Choroid plexus epithelial cell (primary cell): ENCODE measurements around the gene YIPF6.
"Not testable (repeated sequence)": the region's sequence is repeated elsewhere in the genome, so short reads cannot be mapped to it uniquely, and the experiment has no call there.

ENCODE experiments used
- DNase-seq: peaks from one replicate; pipeline ENCODE4 v3.0.0-alpha.2; 2010; ENCODE audit warnings: low read depth
- H3K4me3 ChIP-seq: 2 replicates; pipeline ENCODE4 v1.5.1; 2011; ENCODE audit warnings: low read depth, mild to moderate bottlenecking, control low read depth, low read length, moderate library complexity
- TF ChIP-seq, protein P1 (sequence below): conservative IDR thresholded peaks from 2 replicates; pipeline ENCODE4 v1.5.1; 2011; ENCODE audit warnings: low read depth, mild to moderate bottlenecking, control low read depth, inconsistent platforms, low read length, moderate library complexity

YIPF6 gene

DNA sequence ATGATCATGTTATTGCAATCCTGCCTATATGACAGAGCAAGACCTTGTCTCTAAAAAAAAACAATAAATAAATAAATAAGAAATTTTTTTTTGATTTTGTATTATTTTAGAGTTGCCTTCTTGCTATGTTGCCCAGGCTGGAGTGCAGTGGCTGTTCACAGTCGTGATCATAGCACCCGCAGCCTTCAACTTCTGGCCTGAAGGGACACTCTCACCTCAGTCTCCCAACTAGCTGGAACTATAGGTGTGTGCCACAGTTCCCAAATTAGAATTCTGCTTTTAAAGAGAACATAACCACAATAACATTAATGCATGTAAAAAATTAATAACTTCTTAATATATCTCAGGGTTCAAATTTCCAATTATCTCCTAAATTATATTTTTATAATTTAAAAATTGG lies 7.8 kb downstream of the YIPF6 start:
- H3K4me3 ChIP-seq: no peak overlapping the region
- TF ChIP-seq, protein P1, sequence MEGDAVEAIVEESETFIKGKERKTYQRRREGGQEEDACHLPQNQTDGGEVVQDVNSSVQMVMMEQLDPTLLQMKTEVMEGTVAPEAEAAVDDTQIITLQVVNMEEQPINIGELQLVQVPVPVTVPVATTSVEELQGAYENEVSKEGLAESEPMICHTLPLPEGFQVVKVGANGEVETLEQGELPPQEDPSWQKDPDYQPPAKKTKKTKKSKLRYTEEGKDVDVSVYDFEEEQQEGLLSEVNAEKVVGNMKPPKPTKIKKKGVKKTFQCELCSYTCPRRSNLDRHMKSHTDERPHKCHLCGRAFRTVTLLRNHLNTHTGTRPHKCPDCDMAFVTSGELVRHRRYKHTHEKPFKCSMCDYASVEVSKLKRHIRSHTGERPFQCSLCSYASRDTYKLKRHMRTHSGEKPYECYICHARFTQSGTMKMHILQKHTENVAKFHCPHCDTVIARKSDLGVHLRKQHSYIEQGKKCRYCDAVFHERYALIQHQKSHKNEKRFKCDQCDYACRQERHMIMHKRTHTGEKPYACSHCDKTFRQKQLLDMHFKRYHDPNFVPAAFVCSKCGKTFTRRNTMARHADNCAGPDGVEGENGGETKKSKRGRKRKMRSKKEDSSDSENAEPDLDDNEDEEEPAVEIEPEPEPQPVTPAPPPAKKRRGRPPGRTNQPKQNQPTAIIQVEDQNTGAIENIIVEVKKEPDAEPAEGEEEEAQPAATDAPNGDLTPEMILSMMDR: no peak
- no peak for DNase-seq

DNA sequence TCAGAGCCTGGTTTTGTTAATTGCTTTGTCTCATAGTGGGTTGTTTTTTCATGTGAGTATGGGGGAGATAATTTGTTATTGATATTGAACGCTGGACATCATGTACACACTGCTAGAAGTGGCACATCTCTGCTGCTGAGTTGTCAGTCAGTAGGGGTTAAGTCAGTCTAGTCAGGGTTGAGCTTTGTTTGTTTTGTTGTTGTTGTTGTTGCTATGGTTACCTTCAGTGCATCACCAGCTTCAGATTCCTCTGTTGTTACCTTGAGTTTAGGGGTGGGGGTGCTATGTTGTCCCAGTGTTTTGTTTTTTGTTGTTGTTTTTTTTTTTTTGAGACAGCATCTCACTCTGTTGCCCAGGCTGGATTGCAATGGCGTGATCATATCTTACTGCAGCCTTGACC lies 9.9 kb downstream of the YIPF6 start:
- DNase-seq: peak; percentile 29
- H3K4me3 ChIP-seq: no peak overlapping the region
- TF ChIP-seq, protein P1: no peak

- H3K4me3 ChIP-seq: no peak overlapping the region
- DNase-seq: peak; percentile 59
- TF ChIP-seq, protein P1: peak; percentile 79
Observed at GRCh38 chrX:68511255-68511654, 12.4 kb downstream of the YIPF6 start.

DNA sequence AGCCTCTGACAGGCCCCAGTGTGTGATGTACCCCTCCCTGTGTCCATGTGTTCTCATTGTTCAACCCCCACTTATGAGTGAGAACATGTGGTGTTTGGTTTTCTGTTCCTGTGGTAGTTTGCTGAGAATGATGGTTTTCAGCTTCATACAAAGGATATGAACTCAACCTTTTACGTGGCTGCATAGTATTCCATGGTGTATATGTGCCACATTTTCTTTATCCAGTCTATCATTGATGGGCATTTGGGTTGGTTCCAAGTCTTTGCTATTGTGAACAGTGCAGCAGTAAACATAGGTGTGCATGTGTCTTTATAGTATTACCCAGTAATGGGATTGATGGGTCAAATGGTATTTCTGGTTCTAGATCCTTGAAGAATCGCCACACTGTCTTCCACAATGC lies 25.8 kb downstream of the YIPF6 start:
- DNase-seq, H3K4me3 ChIP-seq: not testable (repeated sequence)

DNA sequence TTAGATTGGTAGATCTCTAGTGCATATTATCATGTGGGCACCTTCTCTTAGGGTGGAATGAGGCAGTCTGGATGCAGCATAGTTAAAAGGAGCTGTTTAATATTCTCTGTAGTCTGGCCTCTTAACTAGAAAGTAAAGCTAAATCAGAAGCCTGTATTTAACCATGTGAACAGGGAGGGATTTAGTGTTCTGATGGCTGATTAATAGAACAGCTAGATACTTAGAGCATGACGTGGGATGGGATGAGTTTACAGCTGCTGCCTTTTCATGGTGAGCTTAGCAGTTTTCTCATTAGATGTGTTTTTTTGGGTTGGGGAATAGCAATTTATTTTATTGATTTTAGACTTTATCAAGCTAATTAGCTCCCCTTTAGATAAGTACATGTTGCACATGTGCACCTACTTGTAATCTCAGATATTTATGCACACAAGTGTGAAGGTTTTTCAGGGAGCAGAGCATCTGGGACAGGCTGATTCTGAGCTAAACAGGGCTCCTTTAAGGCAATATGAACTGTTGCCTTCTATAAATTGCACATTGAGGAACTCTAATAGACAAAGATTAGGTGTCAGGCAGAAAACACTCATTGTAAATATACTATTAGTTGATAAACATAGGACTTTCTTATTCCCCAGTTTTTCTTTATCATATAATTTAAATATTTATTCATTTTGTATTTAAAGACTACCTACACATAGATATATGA lies 34.1 kb downstream of the YIPF6 start:
- TF ChIP-seq, protein P1: no peak
- no peak overlapping the region for H3K4me3 ChIP-seq
- no peak for DNase-seq

DNA sequence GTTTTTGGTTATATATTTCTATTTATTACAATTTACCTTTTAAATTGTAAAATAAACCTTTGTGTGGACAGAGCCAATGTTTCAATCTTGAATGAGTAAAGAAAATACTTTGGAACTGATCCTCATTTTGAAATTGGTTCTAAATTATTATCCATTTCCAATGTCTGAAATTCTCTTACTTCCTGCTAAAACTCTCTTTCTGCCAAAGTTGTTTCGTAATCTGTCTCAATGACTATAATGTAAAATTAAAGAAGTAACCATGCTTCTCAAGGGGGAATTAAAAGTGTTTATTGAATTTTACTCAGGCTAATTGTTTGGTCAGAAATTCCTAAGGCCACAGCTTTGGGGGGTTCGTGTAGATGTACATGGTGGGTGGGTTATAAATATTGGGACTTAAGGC lies 34.8 kb downstream of the YIPF6 start:
- no peak for DNase-seq
- TF ChIP-seq, protein P1: no peak
- H3K4me3 ChIP-seq: no peak overlapping the region

- DNase-seq: no peak
- TF ChIP-seq, protein P1: no peak
- no peak overlapping the region for H3K4me3 ChIP-seq
Observed at GRCh38 chrX:68534691-68535090, 35.8 kb downstream of the YIPF6 start.
